Keratinocyte (primary cell): Measurements from ENCODE around the gene MALRD1. TPM values are rescaled to one million over a fixed set of nuclear protein-coding genes. Genes with fewer than 3 reads are reported as not detected.

ENCODE experiments used
- DNase-seq: peaks from one replicate; pipeline ENCODE4 v3.0.0-alpha.2; 2011; ENCODE audit warnings: low read depth, missing footprints, low spot score
- FAIRE-seq: peaks from 2 replicates; lab custom pipeline; 2011; peaks lifted over from hg19 to GRCh38; lab: Jason Lieb, UNC
- H2AFZ ChIP-seq: 2 replicates; pipeline ENCODE4 v1.6.0; 2012; ENCODE audit warnings: low read length, control low read depth, inconsistent platforms; ENCODE audit not compliant: control insufficient read depth
- H3K27ac ChIP-seq: 2 replicates; pipeline ENCODE4 v1.5.1; 2011; ENCODE audit warnings: low read length; ENCODE audit not compliant: control insufficient read depth, insufficient read depth
- H3K27me3 ChIP-seq: 3 replicates; pipeline ENCODE4 v1.6.0; 2011; ENCODE audit warnings: low read length; ENCODE audit not compliant: control insufficient read depth, insufficient read depth; ENCODE audit errors: extremely low read depth
- H3K36me3 ChIP-seq, 2 experiments: 2 replicates in 1 of 2; 3 replicates in 1 of 2; pipeline ENCODE4 v1.5.1; 2011; ENCODE audit warnings: low read length in 2 of 2, mild to moderate bottlenecking in 1 of 2; ENCODE audit not compliant: control insufficient read depth in 2 of 2, insufficient read depth in 2 of 2; ENCODE audit errors: extremely low read depth in 1 of 2
- H3K4me1 ChIP-seq: 3 replicates; pipeline ENCODE4 v1.5.1; 2011; ENCODE audit warnings: low read length; ENCODE audit not compliant: control insufficient read depth, insufficient read depth; ENCODE audit errors: extremely low read depth
- H3K4me2 ChIP-seq: 3 replicates; pipeline ENCODE4 v1.6.0; 2011; ENCODE audit warnings: low read depth, low read length; ENCODE audit not compliant: control insufficient read depth, insufficient read depth; ENCODE audit errors: extremely low read depth
- H3K4me3 ChIP-seq, 3 experiments: fragments of 200-600 bp in 1 of 3; sonication (generic) in 1 of 3; 2 replicates in 2 of 3; 3 replicates in 1 of 3; pipeline ENCODE4 v1.5.1; 2011 to 2016; ENCODE audit warnings: low read length in 3 of 3, mild to moderate bottlenecking in 3 of 3, control low read depth in 2 of 3, inconsistent platforms in 1 of 3, low read depth in 1 of 3, mixed read lengths in 1 of 3, mixed run types in 1 of 3, moderate library complexity in 1 of 3; ENCODE audit not compliant: control insufficient read depth in 2 of 3, insufficient read depth in 2 of 3; ENCODE audit errors: extremely low read depth in 1 of 3
- H3K79me2 ChIP-seq: 2 replicates; pipeline ENCODE4 v1.6.0; 2012; ENCODE audit warnings: low read length; ENCODE audit not compliant: control insufficient read depth, insufficient read depth
- H3K9ac ChIP-seq: 3 replicates; pipeline ENCODE4 v1.6.0; 2011; ENCODE audit warnings: low read length; ENCODE audit not compliant: control insufficient read depth, insufficient read depth; ENCODE audit errors: extremely low read depth
- H3K9me1 ChIP-seq: 3 replicates; pipeline ENCODE4 v1.6.0; 2011; ENCODE audit warnings: low read length; ENCODE audit not compliant: control insufficient read depth, insufficient read depth; ENCODE audit errors: extremely low read depth
- H3K9me3 ChIP-seq: 2 replicates; pipeline ENCODE4 v1.5.1; 2012; ENCODE audit warnings: low read depth, low read length; ENCODE audit not compliant: control insufficient read depth
- H4K20me1 ChIP-seq: 3 replicates; pipeline ENCODE4 v1.6.0; 2011; ENCODE audit warnings: low read length; ENCODE audit not compliant: control insufficient read depth, insufficient read depth; ENCODE audit errors: extremely low read depth
- EZH2 ChIP-seq: IDR thresholded peaks from one replicate; pipeline ENCODE4 v1.6.1; 2012; ENCODE audit warnings: inconsistent platforms, mild to moderate bottlenecking, low read length, moderate library complexity
- dilution Hi-C: fragments of 300-500 bp; cut with MboI; formaldehyde crosslinking; loops from one replicate; pipeline ENCODE4 v1.7.0; 2020; ENCODE audit warnings: low sequenced_read_pairs; ENCODE audit not compliant: extremely low pct_ligation_motif_present
- polyA plus RNA-seq, 5 experiments: library from polyadenylated mRNA; depleted of rRNA in 3 of 5; stranded (reverse) in 3 of 5; stranded (forward) in 1 of 5; unstranded in 1 of 5; fragments of >200 nt; gene quantifications; 1 replicate in 1 of 5; 2 replicates in 3 of 5; 3 replicates in 1 of 5; pipeline versions ENCODE4 v1.2.1 to v1.2.3, GENCODE V29; 2011 to 2012; ENCODE audit warnings: missing spikeins in 2 of 5, low read depth in 1 of 5, low replicate concordance in 1 of 5
- TF ChIP-seq, protein P1 (sequence below), 3 experiments: IDR thresholded peaks in 1 of 3; conservative IDR thresholded peaks in 1 of 3; optimal IDR thresholded peaks in 1 of 3; 2 replicates in 2 of 3; 3 replicates in 1 of 3; pipeline versions ENCODE3 to v1.5.1; 2011; ENCODE audit warnings: low read length in 3 of 3, mild to moderate bottlenecking in 3 of 3, moderate library complexity in 2 of 3, control low read depth in 1 of 3, inconsistent platforms in 1 of 3; ENCODE audit not compliant: insufficient read depth in 2 of 3; ENCODE audit errors: extremely low read depth in 1 of 3

Gene MALRD1
- polyA plus RNA-seq, 1 donor (not counting 4 experiments of a cell fraction or from before 2014, with no cell fraction given) = not detected

DNA sequence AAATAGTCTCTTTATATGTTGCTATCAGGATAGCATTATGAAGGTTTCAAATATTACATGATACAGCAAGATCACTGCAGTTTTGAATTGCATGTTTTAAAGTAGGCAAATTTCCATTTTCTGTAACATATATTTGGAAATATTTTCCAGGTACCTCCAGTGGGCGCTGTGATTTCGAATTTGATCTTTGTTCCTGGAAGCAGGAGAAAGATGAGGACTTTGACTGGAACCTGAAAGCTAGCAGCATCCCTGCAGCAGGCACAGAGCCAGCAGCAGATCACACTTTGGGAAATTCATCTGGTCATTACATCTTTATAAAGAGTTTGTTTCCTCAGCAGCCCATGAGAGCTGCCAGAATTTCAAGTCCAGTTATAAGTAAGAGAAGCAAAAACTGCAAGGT is 299.0 kb downstream of the MALRD1 start:
- Histone ChIP-seq H3K36me3 (no peaks in the 10 kb centered on the region), H3K27me3 (no peaks in the 10 kb centered on the region), H3K4me2 (no peak overlapping the region), H4K20me1 (no peaks in the 10 kb centered on the region), H3K9me3 (no peaks in the 10 kb centered on the region), H3K9ac (no peak overlapping the region), H3K9me1 (no peaks in the 10 kb centered on the region), H3K4me1 (no peaks in the 10 kb centered on the region), H3K79me2 (no peaks in the 10 kb centered on the region), H2AFZ (no peak overlapping the region), H3K27ac (no peak overlapping the region), H3K4me3 (no peak overlapping the region)
- FAIRE-seq = no peak
- dilution Hi-C loops = no loop called here
- TF ChIP-seq EZH2 = no peak
- TF ChIP-seq, protein P1, sequence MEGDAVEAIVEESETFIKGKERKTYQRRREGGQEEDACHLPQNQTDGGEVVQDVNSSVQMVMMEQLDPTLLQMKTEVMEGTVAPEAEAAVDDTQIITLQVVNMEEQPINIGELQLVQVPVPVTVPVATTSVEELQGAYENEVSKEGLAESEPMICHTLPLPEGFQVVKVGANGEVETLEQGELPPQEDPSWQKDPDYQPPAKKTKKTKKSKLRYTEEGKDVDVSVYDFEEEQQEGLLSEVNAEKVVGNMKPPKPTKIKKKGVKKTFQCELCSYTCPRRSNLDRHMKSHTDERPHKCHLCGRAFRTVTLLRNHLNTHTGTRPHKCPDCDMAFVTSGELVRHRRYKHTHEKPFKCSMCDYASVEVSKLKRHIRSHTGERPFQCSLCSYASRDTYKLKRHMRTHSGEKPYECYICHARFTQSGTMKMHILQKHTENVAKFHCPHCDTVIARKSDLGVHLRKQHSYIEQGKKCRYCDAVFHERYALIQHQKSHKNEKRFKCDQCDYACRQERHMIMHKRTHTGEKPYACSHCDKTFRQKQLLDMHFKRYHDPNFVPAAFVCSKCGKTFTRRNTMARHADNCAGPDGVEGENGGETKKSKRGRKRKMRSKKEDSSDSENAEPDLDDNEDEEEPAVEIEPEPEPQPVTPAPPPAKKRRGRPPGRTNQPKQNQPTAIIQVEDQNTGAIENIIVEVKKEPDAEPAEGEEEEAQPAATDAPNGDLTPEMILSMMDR (optimal IDR thresholded peaks at IDR 0.05 in 1 of 3, IDR thresholded peaks at IDR 0.05 in 1 of 3, conservative IDR thresholded peaks at IDR 0.05 in 1 of 3; ENCODE audit: extremely low read depth in 1 of 3, insufficient read depth in 2 of 3, low read length in 3 of 3) = peak; percentile 14 to 42 (median 38)
- no peak for DNase-seq

- Histone ChIP-seq H2AFZ (no peak overlapping the region), H3K4me3 (no peak overlapping the region), H3K27ac (no peak overlapping the region), H3K9ac (no peak overlapping the region), H3K79me2 (no peaks in the 10 kb centered on the region), H4K20me1 (no peaks in the 10 kb centered on the region), H3K36me3 (no peaks in the 10 kb centered on the region), H3K27me3 (no peaks in the 10 kb centered on the region), H3K4me2 (no peak overlapping the region), H3K9me3 (no peaks in the 10 kb centered on the region), H3K9me1 (no peaks in the 10 kb centered on the region), H3K4me1 (no peaks in the 10 kb centered on the region)
- FAIRE-seq = no peak
- no peak for DNase-seq
- dilution Hi-C loops = no loop called here
- no peak for TF ChIP-seq EZH2
- TF ChIP-seq, protein P1 (optimal IDR thresholded peaks at IDR 0.05 in 1 of 3, IDR thresholded peaks at IDR 0.05 in 1 of 3, conservative IDR thresholded peaks at IDR 0.05 in 1 of 3; ENCODE audit: extremely low read depth in 1 of 3, insufficient read depth in 2 of 3, low read length in 3 of 3) = no peak
These were observed 318.6 kb downstream of the MALRD1 start for GRCh38 chr10:19367176-19367575.
